ENCODE measurements around the gene MCM6.
"Not testable (repeated sequence)": the region's sequence is repeated elsewhere in the genome, so short reads cannot be mapped to it uniquely, and the experiment has no call there.

MCM6 gene

GRCh38 chr2:135876066-135876711 is at the start of gene MCM6:
Gene MCM6, minus strand, starts transcription at chr2:135876443. Its CDS starts 78 bp downstream, at chr2:135876365.
- peak; percentile 98 for DNase-seq (ENCODE audit: low spot score)

- DNase-seq (ENCODE audit: low spot score) = no peak
Observed at GRCh38 chr2:135925571-135925970, 49.3 kb upstream of the MCM6 start.

GRCh38 chr2:135916207-135916606 is 40.0 kb upstream of the MCM6 start:
- peak; percentile 51 for DNase-seq (ENCODE audit: low spot score)

DNA sequence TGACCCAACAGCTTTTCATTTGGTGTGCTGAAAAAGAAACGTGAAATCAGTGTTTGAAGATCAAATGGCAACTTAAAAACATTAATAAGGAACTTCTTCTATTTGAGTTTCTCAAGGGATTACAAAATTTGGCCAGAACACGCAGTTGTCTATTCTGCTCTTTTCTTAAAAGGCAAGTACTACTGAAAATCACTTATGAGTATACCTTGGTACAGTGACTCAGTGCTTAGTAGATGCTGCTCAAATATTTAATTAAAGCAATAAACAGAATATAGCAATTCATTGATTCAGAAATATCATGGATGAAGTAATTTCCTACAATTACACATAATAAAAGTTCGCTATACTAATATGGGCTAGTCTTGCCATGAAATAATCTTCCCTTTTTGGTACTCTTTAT is 38.2 kb upstream of the MCM6 start:
- DNase-seq (ENCODE audit: low spot score) = no peak

DNA sequence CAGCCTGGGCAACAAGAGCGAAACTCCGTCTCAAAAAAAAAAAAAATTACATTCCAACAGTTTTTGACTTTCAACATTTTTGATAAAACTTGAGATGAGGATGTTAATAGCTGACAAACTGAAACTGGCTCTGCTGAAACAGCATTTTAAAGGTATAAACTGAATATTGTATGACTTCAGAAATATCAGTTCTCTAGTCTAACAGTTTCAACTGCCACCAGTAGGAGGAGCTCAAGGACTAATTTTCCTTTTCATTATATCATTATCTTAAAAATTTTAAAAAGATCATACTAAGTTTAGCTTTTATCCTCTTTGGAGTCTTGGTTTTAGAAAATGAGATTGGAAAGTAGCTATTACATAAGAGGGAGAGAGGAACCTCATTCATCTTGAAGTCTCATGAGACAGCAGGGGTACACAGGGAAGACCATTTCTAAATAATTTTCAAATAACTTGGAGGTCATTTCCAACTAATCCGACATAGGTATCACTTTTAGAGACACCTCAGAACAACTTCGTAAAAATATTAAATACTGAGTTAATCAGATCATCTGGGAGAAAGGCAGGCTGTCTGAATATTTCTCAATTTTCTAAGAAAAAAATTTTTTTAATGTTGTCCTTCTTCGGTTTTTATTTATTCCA is 37.6 kb upstream of the MCM6 start:
- DNase-seq (ENCODE audit: low spot score) = peak; percentile 60

- DNase-seq (ENCODE audit: low spot score) = peak; percentile 75
Observed at GRCh38 chr2:135909976-135910375, 33.7 kb upstream of the MCM6 start.

DNA sequence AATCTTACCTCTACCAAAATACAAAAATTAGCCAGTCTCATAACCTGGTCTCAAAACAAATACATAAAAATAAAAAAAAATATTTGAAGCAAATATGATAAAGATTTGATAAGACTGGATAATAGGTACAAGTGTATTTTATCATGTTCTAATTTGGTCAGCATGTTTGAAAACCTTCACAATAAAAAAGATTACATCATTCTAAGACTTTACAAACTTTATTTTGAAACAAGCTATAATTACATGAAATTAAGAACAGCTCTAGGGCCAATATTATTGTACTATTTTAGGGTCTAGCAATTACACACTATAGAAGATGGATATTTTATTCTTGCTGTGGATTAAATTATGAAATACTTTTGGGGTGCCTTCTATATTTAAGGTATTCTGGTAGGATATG is 29.4 kb upstream of the MCM6 start:
- DNase-seq (ENCODE audit: low spot score) = no peak

- DNase-seq (ENCODE audit: low spot score) = no peak
Observed at GRCh38 chr2:135904341-135904989, 28.2 kb upstream of the MCM6 start.

GRCh38 chr2:135903650-135904049 is 27.4 kb upstream of the MCM6 start:
- DNase-seq (ENCODE audit: low spot score) = no peak

- no peak for DNase-seq (ENCODE audit: low spot score)
Observed at GRCh38 chr2:135899567-135899966, 23.3 kb upstream of the MCM6 start.

GRCh38 chr2:135898234-135898786 is 22.1 kb upstream of the MCM6 start:
- DNase-seq (ENCODE audit: low spot score) = no peak

GRCh38 chr2:135894930-135895329 is 18.7 kb upstream of the MCM6 start:
- no peak for DNase-seq (ENCODE audit: low spot score)

- no peak for DNase-seq (ENCODE audit: low spot score)
Observed at GRCh38 chr2:135893374-135893794, 17.1 kb upstream of the MCM6 start.

DNA sequence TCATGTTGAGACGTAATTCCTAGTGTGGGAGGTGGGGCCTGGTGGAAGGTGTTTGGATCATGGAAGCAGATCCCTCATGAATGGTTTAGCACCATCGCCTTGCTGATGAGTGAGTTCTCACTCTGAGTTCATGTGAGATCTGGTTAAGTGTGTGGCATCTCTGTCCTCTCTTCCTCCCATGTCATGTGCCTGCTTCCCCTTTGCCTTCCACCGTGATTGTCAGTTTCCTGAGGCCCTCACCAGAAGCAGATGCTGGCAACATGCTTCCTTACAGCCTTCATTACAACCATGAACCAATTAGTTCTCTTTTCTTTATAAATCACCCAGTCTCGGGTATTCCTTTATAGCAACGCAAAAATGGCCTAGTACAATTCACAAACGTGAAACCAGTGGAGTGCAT is 14.6 kb upstream of the MCM6 start:
- DNase-seq (ENCODE audit: low spot score) = no peak

GRCh38 chr2:135890149-135890548 is 13.9 kb upstream of the MCM6 start:
- no peak for DNase-seq (ENCODE audit: low spot score)

- DNase-seq (ENCODE audit: low spot score) = not testable (repeated sequence)
Observed at GRCh38 chr2:135888587-135888986, 12.3 kb upstream of the MCM6 start.

DNA sequence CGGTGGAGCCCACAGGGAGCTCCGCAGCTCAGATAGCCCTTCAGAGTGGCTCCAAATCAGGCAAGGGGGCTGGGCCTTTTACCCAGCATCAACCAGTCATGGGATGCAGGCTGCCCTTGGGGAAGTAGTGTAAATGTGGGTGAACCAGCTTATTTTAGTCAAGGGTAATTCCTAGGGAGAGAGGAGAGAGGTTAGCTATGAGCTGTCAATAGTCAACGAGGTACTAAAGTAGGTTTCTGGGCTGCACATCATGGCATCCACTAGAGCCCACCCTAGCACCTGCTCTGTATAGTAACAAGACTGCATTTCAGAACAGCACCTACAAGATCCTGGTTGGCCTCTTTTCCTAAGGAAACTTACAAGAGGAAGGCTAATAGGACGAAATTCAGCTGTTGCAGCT is 9.5 kb upstream of the MCM6 start:
- no peak for DNase-seq (ENCODE audit: low spot score)

- DNase-seq (ENCODE audit: low spot score) = no peak
Observed at GRCh38 chr2:135882415-135882814, 6.2 kb upstream of the MCM6 start.

GRCh38 chr2:135876770-135877169 is 527 bp upstream of the MCM6 start:
- not testable (repeated sequence) for DNase-seq (ENCODE audit: low spot score)

GRCh38 chr2:135875491-135876065 is 665 bp downstream of the MCM6 start:
- peak; percentile 28 for DNase-seq (ENCODE audit: low spot score)

DNA sequence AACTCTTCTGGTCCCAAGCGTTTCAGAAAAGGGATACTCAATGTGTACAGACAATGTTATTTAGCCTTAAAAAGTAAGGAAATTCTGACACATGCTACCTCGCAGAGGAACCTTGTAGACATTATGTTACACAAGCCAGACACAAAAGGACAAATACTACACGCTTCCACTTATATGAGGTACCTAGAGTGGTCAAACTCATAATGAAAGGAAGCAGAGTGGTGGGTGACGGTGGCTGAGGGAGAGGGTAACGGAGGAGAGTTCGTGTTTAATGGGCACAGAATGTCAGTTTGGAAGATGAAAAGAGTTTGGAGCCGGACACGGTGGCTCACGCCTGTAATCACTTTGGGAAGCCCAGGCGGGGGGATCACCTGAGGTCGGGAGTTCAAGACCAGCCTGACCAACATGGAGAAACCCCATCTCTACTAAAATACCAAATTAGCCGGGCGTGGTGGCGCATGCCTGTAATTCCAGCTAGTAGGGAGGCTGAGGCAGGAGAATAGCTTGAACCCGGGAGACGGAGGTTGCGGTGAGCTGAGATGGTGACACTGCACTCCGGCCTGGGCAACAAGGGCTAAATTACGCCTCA is 1.4 kb downstream of the MCM6 start:
- DNase-seq (ENCODE audit: low spot score) = no peak

DNA sequence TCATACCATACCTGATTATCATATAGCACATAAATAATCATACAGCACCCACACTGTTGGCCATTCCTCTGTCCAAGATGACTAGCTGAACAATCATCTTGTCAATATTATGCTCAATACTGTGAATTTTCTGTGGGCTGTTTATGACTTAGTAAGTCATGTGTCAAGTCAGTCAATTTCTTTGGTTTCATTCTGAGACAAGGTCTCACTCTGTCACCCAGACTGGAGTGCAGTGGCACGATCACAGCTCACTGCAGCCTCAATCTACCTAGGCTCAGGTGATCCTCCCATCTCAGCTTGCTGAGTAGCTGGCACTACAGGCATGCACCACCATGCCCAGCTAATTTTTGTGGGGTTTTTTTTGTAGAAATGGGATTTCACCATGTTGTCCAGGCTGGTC is 5.7 kb downstream of the MCM6 start:
- no peak for DNase-seq (ENCODE audit: low spot score)

Data from kidney capillary endothelial cell (primary cell).